ENCODE results near the gene NLRP4.
"Not testable (repeated sequence)": the region's sequence is repeated elsewhere in the genome, so short reads cannot be mapped to it uniquely, and the experiment has no call there.

Gene NLRP4

GRCh38 chr19:55898911-55899310 is 62.6 kb downstream of the NLRP4 start:
- DNase-seq (ENCODE audit: insufficient read length), result no peak
- no peak for FAIRE-seq
- TF ChIP-seq POLR2AphosphoS5 (IDR thresholded peaks at IDR 0.05; ENCODE audit: low read depth, low read length), result no peak
- TF ChIP-seq POLR2A (IDR thresholded peaks at IDR 0.05; ENCODE audit: low read depth, low read length), result no peak
- TF ChIP-seq TAF1 (IDR thresholded peaks at IDR 0.05; ENCODE audit: borderline replicate concordance, low read depth, low read length), result no peak

- TF ChIP-seq TAF1 (IDR thresholded peaks at IDR 0.05; ENCODE audit: borderline replicate concordance, low read depth, low read length) (no peak), POLR2A (IDR thresholded peaks at IDR 0.05; ENCODE audit: low read depth, low read length) (no peak), POLR2AphosphoS5 (IDR thresholded peaks at IDR 0.05; ENCODE audit: low read depth, low read length) (no peak)
- no peak for DNase-seq (ENCODE audit: insufficient read length)
- FAIRE-seq, result no peak
These were observed 65.2 kb downstream of the NLRP4 start for GRCh38 chr19:55901369-55902079.

GRCh38 chr19:55902080-55902751 is 65.9 kb downstream of the NLRP4 start:
- DNase-seq (ENCODE audit: insufficient read length), result no peak
- no peak for FAIRE-seq
- TF ChIP-seq POLR2A (IDR thresholded peaks at IDR 0.05; ENCODE audit: low read depth, low read length), result no peak
- TF ChIP-seq POLR2AphosphoS5 (IDR thresholded peaks at IDR 0.05; ENCODE audit: low read depth, low read length), result no peak
- no peak for TF ChIP-seq TAF1 (IDR thresholded peaks at IDR 0.05; ENCODE audit: borderline replicate concordance, low read depth, low read length)

GRCh38 chr19:55907286-55907685 is 70.9 kb downstream of the NLRP4 start:
- no peak for FAIRE-seq
- TF ChIP-seq POLR2A (IDR thresholded peaks at IDR 0.05; ENCODE audit: low read depth, low read length), result no peak
- TF ChIP-seq TAF1 (IDR thresholded peaks at IDR 0.05; ENCODE audit: borderline replicate concordance, low read depth, low read length), result no peak
- TF ChIP-seq POLR2AphosphoS5 (IDR thresholded peaks at IDR 0.05; ENCODE audit: low read depth, low read length), result no peak
- no peak for DNase-seq (ENCODE audit: insufficient read length)

GRCh38 chr19:55907746-55908145 is 71.4 kb downstream of the NLRP4 start:
- no peak for FAIRE-seq

GRCh38 chr19:55909801-55910200 is 73.5 kb downstream of the NLRP4 start:
- DNase-seq (ENCODE audit: insufficient read length) (no peak), FAIRE-seq (no peak)
- TF ChIP-seq POLR2A (IDR thresholded peaks at IDR 0.05; ENCODE audit: low read depth, low read length) (no peak), POLR2AphosphoS5 (IDR thresholded peaks at IDR 0.05; ENCODE audit: low read depth, low read length) (no peak), TAF1 (IDR thresholded peaks at IDR 0.05; ENCODE audit: borderline replicate concordance, low read depth, low read length) (no peak)

More at GRCh38 chr19:55907746-55908145, 71.4 kb downstream of the NLRP4 start:
- TF ChIP-seq POLR2A (IDR thresholded peaks at IDR 0.05; ENCODE audit: low read depth, low read length), result no peak
- TF ChIP-seq TAF1 (IDR thresholded peaks at IDR 0.05; ENCODE audit: borderline replicate concordance, low read depth, low read length), result no peak
- no peak for TF ChIP-seq POLR2AphosphoS5 (IDR thresholded peaks at IDR 0.05; ENCODE audit: low read depth, low read length)
- no peak for DNase-seq (ENCODE audit: insufficient read length)

GRCh38 chr19:55912916-55913315 is 76.6 kb downstream of the NLRP4 start:
- FAIRE-seq (no peak), DNase-seq (ENCODE audit: insufficient read length) (no peak)
- TF ChIP-seq TAF1 (IDR thresholded peaks at IDR 0.05; ENCODE audit: borderline replicate concordance, low read depth, low read length), result no peak
- TF ChIP-seq POLR2A (IDR thresholded peaks at IDR 0.05; ENCODE audit: low read depth, low read length), result no peak
- TF ChIP-seq POLR2AphosphoS5 (IDR thresholded peaks at IDR 0.05; ENCODE audit: low read depth, low read length), result no peak

GRCh38 chr19:55913643-55914268 is 77.4 kb downstream of the NLRP4 start:
- DNase-seq (ENCODE audit: insufficient read length), result no peak
- no peak for FAIRE-seq
- TF ChIP-seq POLR2A (IDR thresholded peaks at IDR 0.05; ENCODE audit: low read depth, low read length) (no peak), TAF1 (IDR thresholded peaks at IDR 0.05; ENCODE audit: borderline replicate concordance, low read depth, low read length) (no peak), POLR2AphosphoS5 (IDR thresholded peaks at IDR 0.05; ENCODE audit: low read depth, low read length) (no peak)

- no peak for FAIRE-seq
- no peak for TF ChIP-seq POLR2AphosphoS5 (IDR thresholded peaks at IDR 0.05; ENCODE audit: low read depth, low read length)
- no peak for TF ChIP-seq POLR2A (IDR thresholded peaks at IDR 0.05; ENCODE audit: low read depth, low read length)
- no peak for DNase-seq (ENCODE audit: insufficient read length)
These were observed 87.2 kb downstream of the NLRP4 start for GRCh38 chr19:55923556-55923955.

GRCh38 chr19:55927991-55928390 is 91.7 kb downstream of the NLRP4 start:
- TF ChIP-seq POLR2A (IDR thresholded peaks at IDR 0.05; ENCODE audit: low read depth, low read length) (no peak), TAF1 (IDR thresholded peaks at IDR 0.05; ENCODE audit: borderline replicate concordance, low read depth, low read length) (no peak), POLR2AphosphoS5 (IDR thresholded peaks at IDR 0.05; ENCODE audit: low read depth, low read length) (no peak)
- DNase-seq (ENCODE audit: insufficient read length) (no peak), FAIRE-seq (no peak)

- FAIRE-seq; DNase-seq (ENCODE audit: insufficient read length): not testable (repeated sequence)
These were observed 92.9 kb downstream of the NLRP4 start for GRCh38 chr19:55929258-55929657.

- FAIRE-seq (no peak), DNase-seq (ENCODE audit: insufficient read length) (no peak)
- TF ChIP-seq TAF1 (IDR thresholded peaks at IDR 0.05; ENCODE audit: borderline replicate concordance, low read depth, low read length) (no peak), POLR2AphosphoS5 (IDR thresholded peaks at IDR 0.05; ENCODE audit: low read depth, low read length) (no peak), POLR2A (IDR thresholded peaks at IDR 0.05; ENCODE audit: low read depth, low read length) (no peak)
These were observed 94.7 kb downstream of the NLRP4 start for GRCh38 chr19:55930996-55931515.
